GM12873 (cell line): ENCODE results near the gene ZBTB7C.

Experiments
- CTCF ChIP-seq: IDR thresholded peaks from 2 replicates; pipeline ENCODE4 v1.5.1; 2012; ENCODE audit warnings: low read depth, mild to moderate bottlenecking, moderate library complexity, low read length, control low read depth; ENCODE audit not compliant: insufficient read depth; ENCODE audit errors: missing control alignments

ZBTB7C gene

GRCh38 chr18:48402953-48403352 lies 6.2 kb downstream of the ZBTB7C start:
- no peak for TF ChIP-seq CTCF

- TF ChIP-seq CTCF: no peak
Measured at GRCh38 chr18:48399303-48400075, 9.7 kb downstream of the ZBTB7C start.

DNA sequence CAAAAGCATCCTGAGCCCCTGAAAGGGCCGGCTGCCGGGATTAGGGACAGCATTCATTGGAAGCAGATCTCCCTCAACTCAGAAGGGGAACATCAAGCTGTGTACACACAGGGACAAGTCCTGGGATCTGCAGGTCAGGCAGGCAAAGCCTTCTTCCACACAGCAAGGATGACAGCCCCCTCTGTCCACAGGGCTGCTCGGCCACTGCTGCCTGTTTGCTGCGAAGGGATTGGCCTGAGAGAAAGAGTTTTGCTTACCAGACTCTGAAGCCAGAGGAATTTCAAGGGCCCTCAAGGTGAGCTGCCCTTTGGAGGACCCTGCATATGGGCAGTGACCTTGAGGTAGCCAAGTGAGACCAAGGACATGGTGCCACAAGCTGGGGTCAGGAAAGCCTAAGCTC lies 11.1 kb downstream of the ZBTB7C start:
- TF ChIP-seq CTCF: no peak

- TF ChIP-seq CTCF: no peak
Measured at GRCh38 chr18:48397021-48397420, 12.2 kb downstream of the ZBTB7C start.

GRCh38 chr18:48396561-48396960 lies 12.6 kb downstream of the ZBTB7C start:
- no peak for TF ChIP-seq CTCF

GRCh38 chr18:48395646-48396045 lies 13.5 kb downstream of the ZBTB7C start:
- no peak for TF ChIP-seq CTCF

DNA sequence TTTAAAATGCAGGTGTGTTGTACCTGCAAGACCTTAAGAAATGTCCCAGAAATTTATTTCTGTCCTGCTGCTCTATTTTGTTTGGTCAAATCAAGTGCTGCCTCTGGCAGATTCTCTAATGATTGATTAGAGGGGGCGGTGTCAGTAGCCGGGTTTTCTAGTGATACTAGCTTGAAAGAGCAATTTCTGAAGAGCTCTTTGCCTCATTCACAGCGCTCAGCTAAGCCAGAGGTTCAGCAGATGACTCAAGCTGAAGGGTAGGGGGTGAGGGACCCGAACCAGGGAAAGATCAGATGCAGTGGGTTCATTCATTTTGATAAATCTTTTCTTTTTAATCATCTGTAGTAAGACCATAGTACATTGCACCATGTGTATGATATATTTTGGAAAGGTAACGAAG lies 15.0 kb downstream of the ZBTB7C start:
- TF ChIP-seq CTCF: no peak
